Measurements from ENCODE around the gene PDE11A.

PDE11A gene

GRCh38 chr2:177738461-177739235, 333.9 kb downstream of the PDE11A start:
- TF ChIP-seq CTCF (IDR thresholded peaks at IDR 0.05) (no peak), ZFX (IDR thresholded peaks at IDR 0.05; ENCODE audit: borderline replicate concordance) (no peak)
- no peak overlapping the region for H3K27ac ChIP-seq

GRCh38 chr2:177735318-177735803, 337.2 kb downstream of the PDE11A start:
- H3K27ac ChIP-seq, result no peak overlapping the region
- TF ChIP-seq CTCF (IDR thresholded peaks at IDR 0.05) (no peak), ZFX (IDR thresholded peaks at IDR 0.05; ENCODE audit: borderline replicate concordance) (no peak)

GRCh38 chr2:177733322-177733855, 339.2 kb downstream of the PDE11A start:
- TF ChIP-seq ZFX (IDR thresholded peaks at IDR 0.05; ENCODE audit: borderline replicate concordance) (no peak), CTCF (IDR thresholded peaks at IDR 0.05) (no peak)
- no peak overlapping the region for H3K27ac ChIP-seq

- TF ChIP-seq ZFX (IDR thresholded peaks at IDR 0.05; ENCODE audit: borderline replicate concordance) (no peak), CTCF (IDR thresholded peaks at IDR 0.05) (no peak)
- no peak overlapping the region for H3K27ac ChIP-seq
These were observed 341.2 kb downstream of the PDE11A start for GRCh38 chr2:177731384-177731783.

- no peak overlapping the region for H3K27ac ChIP-seq
These were observed 341.8 kb downstream of the PDE11A start for GRCh38 chr2:177730792-177731191.

GRCh38 chr2:177730363-177730762, 342.2 kb downstream of the PDE11A start:
- TF ChIP-seq CTCF (IDR thresholded peaks at IDR 0.05) (no peak), ZFX (IDR thresholded peaks at IDR 0.05; ENCODE audit: borderline replicate concordance) (no peak)
- no peak overlapping the region for H3K27ac ChIP-seq

More at GRCh38 chr2:177730792-177731191, 341.8 kb downstream of the PDE11A start:
- TF ChIP-seq ZFX (IDR thresholded peaks at IDR 0.05; ENCODE audit: borderline replicate concordance), result no peak
- TF ChIP-seq CTCF (IDR thresholded peaks at IDR 0.05), result no peak

GRCh38 chr2:177728920-177729319, 343.7 kb downstream of the PDE11A start:
- TF ChIP-seq ZFX (IDR thresholded peaks at IDR 0.05; ENCODE audit: borderline replicate concordance), result no peak
- no peak for TF ChIP-seq CTCF (IDR thresholded peaks at IDR 0.05)
- H3K27ac ChIP-seq, result no peak overlapping the region
